Measurements from ENCODE around the gene PTPRQ.

Gene PTPRQ

DNA sequence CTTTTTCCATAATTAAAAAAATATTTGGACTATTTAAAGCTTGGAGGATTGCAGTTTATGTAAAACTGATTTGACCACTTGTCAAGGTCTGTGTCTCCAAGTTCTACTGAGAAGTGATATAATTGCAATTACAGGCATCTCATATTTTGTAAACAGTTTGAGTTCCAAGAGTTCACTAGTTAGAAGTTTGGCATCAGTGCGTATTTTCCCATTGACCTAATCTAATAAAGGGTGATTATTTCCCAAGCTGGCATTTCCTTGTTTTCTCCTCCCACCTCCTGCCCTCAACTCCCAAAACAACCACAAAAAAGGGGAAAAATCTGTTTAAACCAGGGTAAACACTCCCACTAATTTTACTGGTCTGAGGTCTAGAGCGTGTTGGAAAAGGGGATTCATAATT is 260.4 kb downstream of the PTPRQ start:
- no peak for DNase-seq

- no peak for DNase-seq
Measured at GRCh38 chr12:80707126-80707829, 263.2 kb downstream of the PTPRQ start, which contains the start of gene MYF6. Gene MYF6, plus strand, starts transcription at chr12:80707634. Its CDS starts 86 bp downstream, at chr12:80707720.

DNA sequence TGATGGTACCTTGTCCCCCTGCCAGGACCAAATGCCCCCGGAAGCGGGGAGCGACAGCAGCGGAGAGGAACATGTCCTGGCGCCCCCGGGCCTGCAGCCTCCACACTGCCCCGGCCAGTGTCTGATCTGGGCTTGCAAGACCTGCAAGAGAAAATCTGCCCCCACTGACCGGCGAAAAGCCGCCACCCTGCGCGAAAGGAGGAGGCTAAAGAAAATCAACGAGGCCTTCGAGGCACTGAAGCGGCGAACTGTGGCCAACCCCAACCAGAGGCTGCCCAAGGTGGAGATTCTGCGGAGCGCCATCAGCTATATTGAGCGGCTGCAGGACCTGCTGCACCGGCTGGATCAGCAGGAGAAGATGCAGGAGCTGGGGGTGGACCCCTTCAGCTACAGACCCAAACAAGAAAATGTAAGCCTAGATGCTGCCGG is 263.8 kb downstream of the PTPRQ start:
- DNase-seq, result no peak

DNA sequence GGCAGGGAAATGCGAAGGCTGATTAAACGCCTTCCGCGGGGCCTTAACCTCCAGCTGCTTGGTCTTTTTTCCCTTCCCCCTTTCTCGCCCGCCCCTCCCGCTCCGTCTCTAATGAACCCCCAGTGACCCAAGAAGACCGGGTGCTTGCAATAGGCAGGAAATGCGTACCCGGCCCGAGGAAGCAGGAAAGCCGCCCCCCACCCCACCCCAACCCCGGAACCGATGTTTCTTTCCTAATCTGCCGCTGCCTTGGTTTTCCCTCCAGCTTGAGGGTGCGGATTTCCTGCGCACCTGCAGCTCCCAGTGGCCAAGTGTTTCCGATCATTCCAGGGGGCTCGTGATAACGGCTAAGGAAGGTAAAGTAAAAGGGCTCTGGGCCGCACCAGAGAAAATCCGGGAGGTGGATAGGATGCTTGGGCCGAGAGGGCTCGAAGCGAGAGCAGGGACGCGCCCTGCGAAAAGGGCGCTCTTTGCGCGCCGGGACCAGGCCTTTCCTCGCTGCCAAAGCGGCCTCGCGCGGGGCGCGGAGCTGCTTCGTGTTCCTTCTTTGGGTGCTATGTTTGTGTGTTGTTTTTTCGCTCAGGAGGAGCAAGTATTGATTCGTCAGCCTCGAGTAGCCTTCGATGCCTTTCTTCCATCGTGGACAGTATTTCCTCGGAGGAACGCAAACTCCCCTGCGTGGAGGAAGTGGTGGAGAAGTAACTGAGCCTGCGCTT is 264.4 kb downstream of the PTPRQ start:
- peak; percentile 63 for DNase-seq

- no peak for DNase-seq
Measured at GRCh38 chr12:80708975-80709328, 264.9 kb downstream of the PTPRQ start.

GRCh38 chr12:80709811-80710726 is 266.0 kb downstream of the PTPRQ start:
- no peak for DNase-seq

- DNase-seq, result no peak
Measured at GRCh38 chr12:80710727-80711449, 266.9 kb downstream of the PTPRQ start.

DNA sequence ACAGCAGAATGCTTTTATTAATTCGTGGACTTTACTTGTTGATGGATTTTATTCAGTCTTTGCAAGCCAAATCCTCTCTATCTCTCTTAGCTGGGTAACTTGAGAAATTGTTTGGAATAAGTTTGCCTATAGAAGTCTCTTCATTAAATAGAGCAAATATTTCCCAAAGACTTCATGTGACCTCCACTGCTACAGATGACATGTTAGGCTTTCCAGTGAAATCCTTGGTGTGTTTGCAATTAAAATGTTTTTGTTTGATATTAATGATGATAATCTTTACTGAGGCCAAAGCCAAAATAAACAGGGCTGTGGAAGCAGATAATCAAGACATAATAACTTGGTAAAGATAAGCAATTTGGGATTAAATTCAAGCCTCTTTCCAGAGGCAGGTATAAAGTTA is 267.8 kb downstream of the PTPRQ start:
- DNase-seq, result no peak

- no peak for DNase-seq
Measured at GRCh38 chr12:80712866-80713265, 268.8 kb downstream of the PTPRQ start.

GRCh38 chr12:80713419-80713818 is 269.4 kb downstream of the PTPRQ start:
- no peak for DNase-seq

DNA sequence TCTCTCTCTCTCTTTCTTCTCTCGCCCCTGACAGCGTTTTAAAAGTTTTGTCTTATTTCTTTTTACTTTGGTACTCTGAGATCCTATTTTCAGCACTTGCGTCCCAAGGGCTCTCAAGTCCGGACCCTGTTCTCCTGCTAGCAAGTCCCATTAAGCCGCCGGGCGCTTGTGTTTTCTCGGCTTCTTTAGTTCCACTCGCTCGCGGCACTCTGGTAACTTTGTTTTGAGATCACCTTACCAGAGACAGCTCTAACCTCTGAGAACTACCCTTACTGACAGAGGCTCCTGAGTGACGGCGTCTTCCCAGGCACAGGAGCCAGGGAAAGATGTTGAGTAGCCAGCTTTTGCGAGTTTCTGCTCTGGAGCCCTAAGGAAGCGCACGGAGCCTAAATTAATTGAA is 270.0 kb downstream of the PTPRQ start:
- DNase-seq, result no peak

GRCh38 chr12:80714846-80715245 is 270.8 kb downstream of the PTPRQ start:
- no peak for DNase-seq

DNA sequence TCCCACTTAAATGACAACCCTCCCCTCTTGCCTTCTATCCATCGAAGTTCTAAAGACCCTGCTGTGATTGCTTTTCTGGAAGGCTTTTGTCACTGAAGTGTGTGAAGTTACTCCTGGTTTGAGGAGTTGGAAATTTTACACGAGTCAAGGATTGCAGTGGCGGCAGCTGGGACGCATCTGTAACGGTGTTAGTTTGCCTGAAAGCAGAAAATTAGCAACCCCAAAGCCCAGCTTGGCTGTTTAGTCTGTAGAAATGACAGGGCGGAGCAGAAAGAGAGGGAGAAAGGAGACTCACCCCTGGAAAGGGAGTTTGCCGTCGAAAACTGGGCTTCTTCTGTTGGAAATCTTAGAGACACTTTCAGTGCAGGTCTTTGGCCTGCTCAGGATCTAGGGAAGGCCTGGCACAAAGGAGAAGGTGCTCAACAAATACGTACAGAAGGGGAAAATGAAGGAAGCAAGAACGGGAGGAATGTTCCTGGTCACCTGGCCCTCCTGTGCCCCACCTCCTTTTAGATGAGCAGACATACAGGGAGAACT is 271.7 kb downstream of the PTPRQ start:
- no peak for DNase-seq

- DNase-seq, result peak; percentile 60
Measured at GRCh38 chr12:80716696-80717469, 272.8 kb downstream of the PTPRQ start, which contains the start of gene MYF5. Gene MYF5, plus strand, starts transcription at chr12:80716912. Its CDS starts 152 bp downstream, at chr12:80717064.

- no peak for DNase-seq
Measured at GRCh38 chr12:80717856-80718255, 273.8 kb downstream of the PTPRQ start.

DNA sequence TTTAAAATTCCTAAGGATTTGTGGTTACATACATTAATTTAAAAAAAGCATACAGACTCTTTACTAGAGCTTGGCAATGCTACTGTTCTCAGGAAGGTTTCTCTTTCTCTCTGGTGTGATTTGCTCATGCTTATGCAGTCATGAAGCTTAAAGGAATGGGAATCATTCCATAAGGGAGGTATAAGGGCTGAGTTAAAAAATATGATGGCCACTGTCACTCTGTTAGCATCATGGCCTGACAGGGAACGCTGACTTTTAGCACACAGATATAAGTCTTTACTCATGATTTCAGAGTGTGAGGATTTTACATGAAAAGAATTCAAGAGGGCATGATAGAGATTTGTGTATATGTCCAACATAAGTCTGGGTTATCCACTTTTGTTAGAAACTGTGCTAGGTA is 276.5 kb downstream of the PTPRQ start:
- DNase-seq, result no peak

DNA sequence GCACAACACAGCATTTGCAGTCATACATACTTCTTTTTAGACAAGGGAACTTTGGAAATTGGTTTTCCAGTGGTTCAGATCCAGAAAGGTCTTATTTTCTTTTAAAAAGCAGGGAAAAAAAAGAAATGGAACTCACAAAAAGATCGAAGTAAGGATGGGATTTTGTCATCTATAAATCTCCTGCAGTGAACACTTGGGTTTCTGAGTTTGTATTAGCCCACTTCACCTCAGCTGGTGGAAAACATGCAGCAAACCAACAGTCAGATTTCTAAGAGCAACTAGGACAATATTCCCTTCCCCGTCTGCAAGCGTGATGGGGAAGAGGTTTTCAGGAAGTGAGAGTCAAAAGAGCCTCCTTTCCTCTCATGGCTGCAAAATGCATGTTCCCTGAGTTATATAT is 277.3 kb downstream of the PTPRQ start:
- no peak for DNase-seq

Measured in right forelimb (tissue), 1 donor.